ENCODE measurements around the gene RTEL1. TPM values are rescaled to one million over a fixed set of nuclear protein-coding genes. Genes with fewer than 3 reads are reported as not detected.

RTEL1 gene
- total and polyA plus RNA-seq, 7 donors, result 3.6 to 44.3 (median 22.4) TPM

GRCh38 chr20:63653974-63654668 is 4.0 kb upstream of the RTEL1 start:
- Histone ChIP-seq H3K27me3 (peaks cover 0 to 14% (median 0%) of the 10 kb centered on the region in 3 donors), H3K36me3 (no peaks in the 10 kb centered on the region), H3K27ac (peak overlapping the region; percentile 62 to 78 (median 74)), H3K9me3 (no peaks in the 10 kb centered on the region), H3K4me1 (peaks cover 0 to 49% (median 41%) of the 10 kb centered on the region in 4 donors), H3K4me3 (peak overlapping the region; percentile 31 to 74 (median 66))
- DNase-seq, result no peak
- 49 to 52% methylated on average over 15 of the region's 15 CpGs for WGBS, 2 donors
- intact Hi-C loops (cut with DNase I), result loop anchor here (2.0 to 10.0 kb wide), 3 partner anchors 27 to 321 kb away; partner anchors contain the start of genes GMEB2, HELZ2 and SAMD10
- no peak for TF ChIP-seq EP300 (IDR thresholded peaks at IDR 0.05)
- no peak for TF ChIP-seq POLR2A (IDR thresholded peaks at IDR 0.05)
- TF ChIP-seq POLR2AphosphoS5 (IDR thresholded peaks at IDR 0.05), result no peak
- no peak for TF ChIP-seq CTCF (IDR thresholded peaks at IDR 0.05)

- TF ChIP-seq EP300 (IDR thresholded peaks at IDR 0.05), result no peak
- no peak for TF ChIP-seq POLR2A (IDR thresholded peaks at IDR 0.05)
- no peak for TF ChIP-seq CTCF (IDR thresholded peaks at IDR 0.05)
- TF ChIP-seq POLR2AphosphoS5 (IDR thresholded peaks at IDR 0.05), result no peak
- Histone ChIP-seq H3K27ac (no peak overlapping the region), H3K4me1 (peaks cover 0 to 54% (median 51%) of the 10 kb centered on the region in 4 donors), H3K9me3 (no peaks in the 10 kb centered on the region), H3K4me3 (no peak overlapping the region), H3K36me3 (peaks cover 0 to under 1% (median 0%) of the 10 kb centered on the region in 4 donors), H3K27me3 (peaks cover 0 to 14% (median 0%) of the 10 kb centered on the region in 3 donors)
- intact Hi-C loops (cut with DNase I), result loop anchor here (2.0 to 10.0 kb wide), 4 partner anchors 28 to 320 kb away; partner anchors contain the start of genes ARFRP1, GMEB2, PPDPF and SAMD10
- 70 to 82% methylated on average over 4 of the region's 4 CpGs for WGBS, 2 donors
- DNase-seq, result no peak
These were observed 2.9 kb upstream of the RTEL1 start for GRCh38 chr20:63655249-63655648.

- WGBS, 2 donors, result 75 to 94% methylated on average over 3 of the region's 3 CpGs
These were observed 1.7 kb upstream of the RTEL1 start for GRCh38 chr20:63656451-63656850.

GRCh38 chr20:63657260-63657936 is 714 bp upstream of the RTEL1 start:
- H3K36me3 ChIP-seq, result peaks cover 0 to 22% (median 3%) of the 10 kb centered on the region in 4 donors
- 51 to 76% methylated on average over 31 of the region's 31 CpGs for WGBS, 2 donors
- intact Hi-C loops (cut with DNase I), result loop anchor here (5.0 to 10.0 kb wide), 3 partner anchors 50 to 317 kb away; partner anchors contain the start of genes ARFRP1, PPDPF, SAMD10 and ZGPAT
- H3K9me3 ChIP-seq, result no peaks in the 10 kb centered on the region
- peak in 1 of 4 experiments; percentile 19 for TF ChIP-seq CTCF (IDR thresholded peaks at IDR 0.05)
- no peak for TF ChIP-seq POLR2A (IDR thresholded peaks at IDR 0.05)
- no peak for TF ChIP-seq EP300 (IDR thresholded peaks at IDR 0.05)
- H3K4me1 ChIP-seq, result peaks cover 0 to 43% (median 41%) of the 10 kb centered on the region in 4 donors
- peak; percentile 64 for DNase-seq
- H3K27me3 ChIP-seq, result peaks cover 0 to 4% (median 0%) of the 10 kb centered on the region in 3 donors
- peak overlapping the region; percentile 88 to 92 (median 90) for H3K27ac ChIP-seq
- peak overlapping the region; percentile 67 to 80 (median 70) for H3K4me3 ChIP-seq

More at GRCh38 chr20:63656451-63656850, 1.7 kb upstream of the RTEL1 start:
- H3K9me3 ChIP-seq, result no peaks in the 10 kb centered on the region
- peaks cover 0 to 13% (median 0%) of the 10 kb centered on the region in 4 donors for H3K36me3 ChIP-seq
- H3K27me3 ChIP-seq, result peaks cover 0 to 14% (median 0%) of the 10 kb centered on the region in 3 donors
- intact Hi-C loops (cut with DNase I), result loop anchor here (5.0 to 10.0 kb wide), 3 partner anchors 51 to 318 kb away; partner anchors contain the start of genes ARFRP1, PPDPF, SAMD10 and ZGPAT
- DNase-seq, result no peak
- H3K4me3 ChIP-seq, result no peak overlapping the region
- H3K27ac ChIP-seq, result peak overlapping the region in 3 of 4 donors; percentile 88 to 91 (median 90)
- H3K4me1 ChIP-seq, result peaks cover 0 to 51% (median 50%) of the 10 kb centered on the region in 4 donors
- TF ChIP-seq POLR2A (IDR thresholded peaks at IDR 0.05), result no peak
- TF ChIP-seq EP300 (IDR thresholded peaks at IDR 0.05), result no peak
- no peak for TF ChIP-seq CTCF (IDR thresholded peaks at IDR 0.05)
- TF ChIP-seq POLR2AphosphoS5 (IDR thresholded peaks at IDR 0.05), result no peak
